HepG2 (cell line): ENCODE data around the gene CFAP69. TPM values are rescaled to one million over a fixed set of nuclear protein-coding genes. Genes with fewer than 3 reads are reported as not detected.

Source experiments
- ARID4A ChIP-seq: sonication (generic); formaldehyde crosslinking; IDR thresholded peaks from 2 replicates; pipeline ENCODE4 v1.5.0; 2020; ENCODE audit warnings: mild to moderate bottlenecking, missing genetic modification reagents, borderline replicate concordance
- FIP1L1 ChIP-seq: fragments of 200-400 bp; formaldehyde crosslinking; IDR thresholded peaks from 2 replicates; pipeline ENCODE4 v1.6.1; 2018; ENCODE audit warnings: low read depth, mild to moderate bottlenecking, low read length, moderate library complexity, borderline replicate concordance; ENCODE audit not compliant: insufficient read depth
- GATAD1 ChIP-seq: IDR thresholded peaks from 2 replicates; pipeline ENCODE4 v1.6.1; 2016; ENCODE audit warnings: missing genetic modification reagents, missing compliant biosample characterization
- RBFOX2 ChIP-seq: fragments of 200-400 bp; formaldehyde crosslinking; IDR thresholded peaks from 2 replicates; pipeline ENCODE4 v1.6.1; 2017; ENCODE audit warnings: low read depth, mild to moderate bottlenecking, low read length
- RERE ChIP-seq: IDR thresholded peaks from 2 replicates; pipeline ENCODE4 v1.6.1; 2016; ENCODE audit warnings: low read depth, missing genetic modification reagents, missing compliant biosample characterization
- RFX1 ChIP-seq: fragments of 450-650 bp; IDR thresholded peaks from 2 replicates; pipeline ENCODE4 v1.6.1; 2017
- ZNF274 ChIP-seq: sonication (generic); formaldehyde crosslinking; IDR thresholded peaks from 2 replicates; pipeline ENCODE4 v1.5.1; 2020; ENCODE audit warnings: mild to moderate bottlenecking, missing genetic modification reagents
- ZNF33B ChIP-seq: sonication (generic); formaldehyde crosslinking; IDR thresholded peaks from 2 replicates; pipeline ENCODE4 v1.5.1; 2020; ENCODE audit warnings: mild to moderate bottlenecking, missing genetic modification reagents
- ZNF367 ChIP-seq: sonication (generic); formaldehyde crosslinking; IDR thresholded peaks from 2 replicates; pipeline ENCODE4 v1.4.0; 2020; ENCODE audit warnings: missing genetic modification reagents, borderline replicate concordance
- ZNF382 ChIP-seq: sonication (generic); formaldehyde crosslinking; IDR thresholded peaks from 2 replicates; pipeline ENCODE4 v1.5.0; 2020; ENCODE audit warnings: missing genetic modification reagents, mild to moderate bottlenecking, borderline replicate concordance
- ZNF576 ChIP-seq: sonication (generic); formaldehyde crosslinking; IDR thresholded peaks from 2 replicates; pipeline ENCODE4 v1.4.0; 2020; ENCODE audit warnings: mild to moderate bottlenecking, missing genetic modification reagents
- ZNF607 ChIP-seq: sonication (generic); formaldehyde crosslinking; IDR thresholded peaks from 2 replicates; pipeline ENCODE4 v1.5.1; 2020; ENCODE audit warnings: missing genetic modification reagents, mild to moderate bottlenecking, borderline replicate concordance
- ZNF678 ChIP-seq: sonication (generic); formaldehyde crosslinking; IDR thresholded peaks from 2 replicates; pipeline ENCODE4 v1.4.0; 2020; ENCODE audit warnings: mild to moderate bottlenecking, missing genetic modification reagents
- ZNF737 ChIP-seq: sonication (generic); formaldehyde crosslinking; IDR thresholded peaks from 2 replicates; pipeline ENCODE4 v1.5.0; 2020; ENCODE audit warnings: missing genetic modification reagents, mild to moderate bottlenecking, borderline replicate concordance
- ZSCAN29 ChIP-seq: sonication (generic); formaldehyde crosslinking; conservative IDR thresholded peaks from 2 replicates; pipeline ENCODE4 v1.4.0; 2020; ENCODE audit warnings: mild to moderate bottlenecking, missing genetic modification reagents
- polyA plus RNA-seq, 8 experiments: library from polyadenylated mRNA; depleted of rRNA in 3 of 8; stranded (reverse) in 7 of 8; unstranded in 1 of 8; fragments of >200 nt; fragmentation: Illumina TruSeq in 4 of 8; extraction: Trizol in 4 of 8; gene quantifications; 2 replicates each; pipeline versions ENCODE4 v1.2.1 to v1.2.3, GENCODE V29; 2011 to 2016; ENCODE audit warnings: low read depth in 4 of 8, missing spikeins in 1 of 8, mixed read lengths in 1 of 8; ENCODE audit not compliant: insufficient read depth in 1 of 8
- total RNA-seq, 5 experiments: library from RNA; depleted of rRNA; stranded (reverse); fragments of >200 nt; fragmentation: Illumina TruSeq; extraction: Trizol; gene quantifications; 2 replicates each; pipeline ENCODE4 v1.2.3, GENCODE V29; 2016; ENCODE audit warnings: low read depth in 1 of 5
- TF ChIP-seq, protein P1 (sequence below): sonication (generic); formaldehyde crosslinking; IDR thresholded peaks from 2 replicates; pipeline ENCODE4 v1.4.0; 2020; ENCODE audit warnings: missing genetic modification reagents

The CFAP69 gene
- total and polyA plus RNA-seq, 2 of the 13 experiments (the other 11 are each of a cell fraction or from before 2014, with no cell fraction given): 2.2 to 4.0 TPM

- 0 out of 2 replicates have a peak, but pooled peaks have one; percentile 34 for TF ChIP-seq ZNF576
- TF ChIP-seq ZSCAN29 (CRISPR knock-in tag): peak; percentile 93
- TF ChIP-seq ZNF678 (CRISPR knock-in tag): 0 out of 2 replicates have a peak, but pooled peaks have one; percentile 53
- no peak for TF ChIP-seq ZNF382
- peak; percentile 99 for TF ChIP-seq ARID4A (CRISPR knock-in tag)
- no peak for TF ChIP-seq ZNF737 (CRISPR knock-in tag)
- peak; percentile 66; the same call in 1 of the 2 replicates for TF ChIP-seq ZNF274 (CRISPR knock-in tag)
- TF ChIP-seq, protein P1, sequence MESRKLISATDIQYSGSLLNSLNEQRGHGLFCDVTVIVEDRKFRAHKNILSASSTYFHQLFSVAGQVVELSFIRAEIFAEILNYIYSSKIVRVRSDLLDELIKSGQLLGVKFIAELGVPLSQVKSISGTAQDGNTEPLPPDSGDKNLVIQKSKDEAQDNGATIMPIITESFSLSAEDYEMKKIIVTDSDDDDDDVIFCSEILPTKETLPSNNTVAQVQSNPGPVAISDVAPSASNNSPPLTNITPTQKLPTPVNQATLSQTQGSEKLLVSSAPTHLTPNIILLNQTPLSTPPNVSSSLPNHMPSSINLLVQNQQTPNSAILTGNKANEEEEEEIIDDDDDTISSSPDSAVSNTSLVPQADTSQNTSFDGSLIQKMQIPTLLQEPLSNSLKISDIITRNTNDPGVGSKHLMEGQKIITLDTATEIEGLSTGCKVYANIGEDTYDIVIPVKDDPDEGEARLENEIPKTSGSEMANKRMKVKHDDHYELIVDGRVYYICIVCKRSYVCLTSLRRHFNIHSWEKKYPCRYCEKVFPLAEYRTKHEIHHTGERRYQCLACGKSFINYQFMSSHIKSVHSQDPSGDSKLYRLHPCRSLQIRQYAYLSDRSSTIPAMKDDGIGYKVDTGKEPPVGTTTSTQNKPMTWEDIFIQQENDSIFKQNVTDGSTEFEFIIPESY (CRISPR knock-in tag): 0 out of 2 replicates have a peak, but pooled peaks have one; percentile 17
- TF ChIP-seq ZNF607 (CRISPR knock-in tag): peak; percentile 86
- no peak for TF ChIP-seq RERE (CRISPR knock-in tag)
- peak; percentile 86 for TF ChIP-seq GATAD1 (CRISPR knock-in tag)
- TF ChIP-seq FIP1L1: no peak
- TF ChIP-seq ZNF33B: peak; percentile 56; the same call in 1 of the 2 replicates
- peak; percentile 88 for TF ChIP-seq RFX1
- TF ChIP-seq RBFOX2: peak; percentile 52; the same call in 1 of the 2 replicates
- no peak for TF ChIP-seq ZNF367 (CRISPR knock-in tag)
Measured at GRCh38 chr7:90244909-90245851, at the start of gene CFAP69 (continued).
